OCI-LY7 (cell line): Measurements from ENCODE around the gene ABO. TPM values are rescaled to one million over a fixed set of nuclear protein-coding genes. Genes with fewer than 3 reads are reported as not detected.

Source experiments
- BruUV-seq: library from RNA; stranded (reverse); fragments of 400-500 nt; replicated peaks from 2 replicates; lab custom pipeline; 2021; lab: Mats Ljungman, UMichigan
- CTCF ChIA-PET: fragments of 300-600 bp; sonication (Branson Sonifier 250); formaldehyde crosslinking; loops from one replicate; lab custom pipeline; 2022; ENCODE audit warnings: antibody characterized with exemption; ENCODE audit not compliant: unreplicated experiment; lab: Charles Lee
- POLR2A ChIA-PET: fragments of 300-600 bp; sonication (Branson Sonifier 250); formaldehyde crosslinking; loops from one replicate; lab custom pipeline; 2022; ENCODE audit warnings: antibody characterized with exemption; lab: Charles Lee
- DNase-seq: peaks from one replicate; pipeline ENCODE4 v3.0.0-alpha.2; 2015; ENCODE audit warnings: low spot score
- H2AFZ ChIP-seq: fragments of 200-600 bp; sonication (generic), shearing (Covaris generic); 2 replicates; pipeline ENCODE4 v1.6.1; 2014; ENCODE audit warnings: mild to moderate bottlenecking, antibody characterized with exemption, low read length, moderate library complexity
- H3K27ac ChIP-seq: fragments of 200-600 bp; sonication (generic); 2 replicates; pipeline ENCODE4 v1.5.1; 2014; ENCODE audit warnings: mixed run types, low read depth, mild to moderate bottlenecking, moderate library complexity, low read length, inconsistent platforms; ENCODE audit not compliant: poor library complexity, severe bottlenecking
- H3K36me3 ChIP-seq: fragments of 200-600 bp; sonication (generic); 2 replicates; pipeline ENCODE4 v1.6.1; 2014; ENCODE audit warnings: mild to moderate bottlenecking, antibody characterized with exemption, low read length, moderate library complexity, mixed read lengths; ENCODE audit not compliant: insufficient read depth
- H3K4me1 ChIP-seq: fragments of 200-600 bp; sonication (generic); 2 replicates; pipeline ENCODE4 v1.5.1; 2014; ENCODE audit warnings: mild to moderate bottlenecking, low read length; ENCODE audit not compliant: insufficient read depth, poor library complexity, severe bottlenecking
- H3K4me2 ChIP-seq: fragments of 200-600 bp; sonication (generic); 2 replicates; pipeline ENCODE4 v1.6.1; 2014; ENCODE audit warnings: mild to moderate bottlenecking, low read length
- H3K4me3 ChIP-seq: fragments of 200-600 bp; sonication (generic); 2 replicates; pipeline ENCODE4 v1.5.1; 2014; ENCODE audit warnings: mild to moderate bottlenecking, low read depth, low read length; ENCODE audit not compliant: poor library complexity, severe bottlenecking
- H3K79me2 ChIP-seq: fragments of 200-600 bp; sonication (generic); 2 replicates; pipeline ENCODE4 v1.6.1; 2016; ENCODE audit warnings: low read depth, mild to moderate bottlenecking, low read length, moderate library complexity, mixed read lengths; ENCODE audit not compliant: insufficient read depth
- H3K9me2 ChIP-seq: fragments of 200-600 bp; sonication (generic); 2 replicates; pipeline ENCODE4 v1.6.1; 2016; ENCODE audit warnings: mild to moderate bottlenecking, low read length, mixed read lengths; ENCODE audit not compliant: insufficient read depth
- H3K9me3 ChIP-seq: fragments of 200-600 bp; sonication (generic); 2 replicates; pipeline ENCODE4 v1.6.1; 2014; ENCODE audit warnings: mild to moderate bottlenecking, mixed run types, low read length, mixed read lengths
- H4K20me1 ChIP-seq: fragments of 200-600 bp; sonication (generic); 2 replicates; pipeline ENCODE4 v1.6.1; 2014; ENCODE audit warnings: mild to moderate bottlenecking, antibody characterized with exemption, low read length, moderate library complexity, mixed read lengths; ENCODE audit not compliant: insufficient read depth
- EZH2phosphoT487 ChIP-seq: fragments of 200-600 bp; sonication (generic); IDR thresholded peaks from 2 replicates; pipeline ENCODE4 v1.6.1; 2018; ENCODE audit warnings: low read depth, borderline replicate concordance, mild to moderate bottlenecking, mixed run types, antibody characterized with exemption, low read length, moderate library complexity, mixed read lengths
- intact Hi-C: fragments of 100-400 bp; cut with micrococcal nuclease; formaldehyde crosslinking; loops from one replicate; pipeline ENCODE4 v1.10.0; 2022; ENCODE audit not compliant: unreplicated experiment
- total RNA-seq, 2 experiments: library from RNA; depleted of rRNA in 1 of 2; stranded (reverse); fragments of >200 nt in 1 of 2; shearing (Covaris generic) in 1 of 2; gene quantifications; 2 replicates each; pipeline ENCODE4 v1.2.3, GENCODE V29; 2014 to 2022
- TF ChIP-seq, protein P1 (sequence below): fragments of 200-600 bp; sonication (generic); conservative IDR thresholded peaks from 2 replicates; pipeline ENCODE4 v1.5.1; 2014; ENCODE audit warnings: mild to moderate bottlenecking, antibody characterized with exemption, low read length, moderate library complexity, mixed read lengths

ABO gene
- total RNA-seq, 2 experiments from 2014 or later: not detected

GRCh38 chr9:133262226-133262625, 12.8 kb downstream of the ABO start:
- no TSS peak for BruUV-seq
- no peak overlapping the region for H3K4me2 ChIP-seq
- no peak overlapping the region for H3K27ac ChIP-seq
- H3K79me2 ChIP-seq: no peaks in the 10 kb centered on the region
- H3K9me2 ChIP-seq: no peaks in the 10 kb centered on the region
- no peaks in the 10 kb centered on the region for H3K4me1 ChIP-seq
- H3K4me3 ChIP-seq: no peak overlapping the region
- H3K36me3 ChIP-seq: no peaks in the 10 kb centered on the region
- CTCF ChIA-PET: no interaction called here
- intact Hi-C loops: no loop called here
- no peaks in the 10 kb centered on the region for H4K20me1 ChIP-seq
- H2AFZ ChIP-seq: no peak overlapping the region
- no peak for DNase-seq
- H3K9me3 ChIP-seq: no peaks in the 10 kb centered on the region
- TF ChIP-seq EZH2phosphoT487: no peak
- TF ChIP-seq, protein P1, sequence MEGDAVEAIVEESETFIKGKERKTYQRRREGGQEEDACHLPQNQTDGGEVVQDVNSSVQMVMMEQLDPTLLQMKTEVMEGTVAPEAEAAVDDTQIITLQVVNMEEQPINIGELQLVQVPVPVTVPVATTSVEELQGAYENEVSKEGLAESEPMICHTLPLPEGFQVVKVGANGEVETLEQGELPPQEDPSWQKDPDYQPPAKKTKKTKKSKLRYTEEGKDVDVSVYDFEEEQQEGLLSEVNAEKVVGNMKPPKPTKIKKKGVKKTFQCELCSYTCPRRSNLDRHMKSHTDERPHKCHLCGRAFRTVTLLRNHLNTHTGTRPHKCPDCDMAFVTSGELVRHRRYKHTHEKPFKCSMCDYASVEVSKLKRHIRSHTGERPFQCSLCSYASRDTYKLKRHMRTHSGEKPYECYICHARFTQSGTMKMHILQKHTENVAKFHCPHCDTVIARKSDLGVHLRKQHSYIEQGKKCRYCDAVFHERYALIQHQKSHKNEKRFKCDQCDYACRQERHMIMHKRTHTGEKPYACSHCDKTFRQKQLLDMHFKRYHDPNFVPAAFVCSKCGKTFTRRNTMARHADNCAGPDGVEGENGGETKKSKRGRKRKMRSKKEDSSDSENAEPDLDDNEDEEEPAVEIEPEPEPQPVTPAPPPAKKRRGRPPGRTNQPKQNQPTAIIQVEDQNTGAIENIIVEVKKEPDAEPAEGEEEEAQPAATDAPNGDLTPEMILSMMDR: no peak
- POLR2A ChIA-PET: no interaction called here

GRCh38 chr9:133261753-133262120, 13.3 kb downstream of the ABO start:
- intact Hi-C loops: no loop called here
- no peaks in the 10 kb centered on the region for H4K20me1 ChIP-seq
- H3K9me3 ChIP-seq: no peaks in the 10 kb centered on the region
- H3K4me1 ChIP-seq: no peaks in the 10 kb centered on the region
- H3K79me2 ChIP-seq: no peaks in the 10 kb centered on the region
- ChIA-PET CTCF (no interaction called here), POLR2A (no interaction called here)
- H3K4me2 ChIP-seq: no peak overlapping the region
- no peak for DNase-seq
- BruUV-seq: no TSS peak
- H3K36me3 ChIP-seq: no peaks in the 10 kb centered on the region
- no peak for TF ChIP-seq EZH2phosphoT487
- TF ChIP-seq, protein P1: no peak
- no peak overlapping the region for H3K27ac ChIP-seq
- H2AFZ ChIP-seq: no peak overlapping the region
- no peaks in the 10 kb centered on the region for H3K9me2 ChIP-seq
- no peak overlapping the region for H3K4me3 ChIP-seq

DNA sequence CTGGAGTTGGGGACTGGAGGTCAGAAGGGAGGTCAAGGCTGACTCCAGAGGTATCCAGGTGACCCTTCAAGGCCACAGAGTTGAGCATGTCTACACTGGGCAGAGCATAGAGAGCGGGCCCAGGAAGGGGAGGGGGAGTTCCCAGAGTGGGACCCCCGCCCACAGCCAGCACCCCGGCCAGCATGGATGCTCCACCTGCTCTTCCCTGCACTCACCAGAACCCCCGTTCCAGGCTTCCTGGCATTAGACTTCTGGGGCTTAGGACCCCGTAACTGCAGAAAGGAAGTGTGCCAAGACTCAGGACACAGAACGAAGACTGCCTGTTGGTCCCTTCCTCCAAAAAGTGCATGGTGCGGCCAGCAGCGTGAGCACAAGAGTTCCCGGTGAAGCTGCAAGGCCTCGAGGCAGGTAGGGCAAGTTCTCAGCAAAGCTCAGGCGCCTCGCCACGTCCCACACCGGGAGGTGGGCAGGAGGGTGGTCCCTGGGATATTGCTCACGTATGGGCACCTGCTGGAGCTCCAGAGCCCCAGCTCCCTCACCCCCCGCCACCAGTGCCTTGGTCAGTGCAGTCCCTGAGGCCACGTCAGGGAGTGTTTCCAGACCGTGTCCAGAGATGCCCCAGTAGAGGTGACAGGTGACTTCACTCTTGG, 13.8 kb downstream of the ABO start:
- no peak for DNase-seq
- Histone ChIP-seq H3K79me2 (no peaks in the 10 kb centered on the region), H3K4me2 (no peak overlapping the region), H2AFZ (no peak overlapping the region), H3K9me3 (no peaks in the 10 kb centered on the region), H3K9me2 (no peaks in the 10 kb centered on the region), H3K27ac (no peak overlapping the region), H3K4me3 (no peak overlapping the region), H3K36me3 (no peaks in the 10 kb centered on the region), H4K20me1 (no peaks in the 10 kb centered on the region), H3K4me1 (no peaks in the 10 kb centered on the region)
- ChIA-PET POLR2A (no interaction called here), CTCF (no interaction called here)
- intact Hi-C loops: no loop called here
- no TSS peak for BruUV-seq
- no peak for TF ChIP-seq EZH2phosphoT487
